Trophoblast cell (in vitro differentiated cells and primary cell): ENCODE results near the gene CLEC1B.
"Not testable (repeated sequence)": the region's sequence is repeated elsewhere in the genome, so short reads cannot be mapped to it uniquely, and the experiment has no call there.

Experiments
- DNase-seq, 2 donors: peaks; one replicate each; pipeline ENCODE4 v3.0.0-alpha.2; 2016
- H2AFZ ChIP-seq: 2 replicates; pipeline ENCODE4 v1.6.1; 2013; ENCODE audit warnings: low read length, moderate library complexity, mild to moderate bottlenecking; ENCODE audit not compliant: insufficient read depth, poor library complexity
- H2AK5ac ChIP-seq: 2 replicates; pipeline ENCODE4 v1.6.1; 2013; ENCODE audit warnings: mild to moderate bottlenecking, low read length
- H2BK120ac ChIP-seq: 2 replicates; pipeline ENCODE4 v1.6.1; 2013; ENCODE audit warnings: low read length, mild to moderate bottlenecking, moderate library complexity; ENCODE audit not compliant: insufficient read depth, poor library complexity
- H2BK12ac ChIP-seq: 2 replicates; pipeline ENCODE4 v1.6.1; 2013; ENCODE audit warnings: mild to moderate bottlenecking, low read length, moderate library complexity
- H2BK5ac ChIP-seq: 2 replicates; pipeline ENCODE4 v1.6.1; 2013; ENCODE audit warnings: low read length, low read depth, moderate library complexity, mild to moderate bottlenecking; ENCODE audit not compliant: poor library complexity
- H3K14ac ChIP-seq: 2 replicates; pipeline ENCODE4 v1.6.1; 2013; ENCODE audit warnings: mild to moderate bottlenecking, low read length
- H3K18ac ChIP-seq: 2 replicates; pipeline ENCODE4 v1.6.1; 2013; ENCODE audit warnings: mild to moderate bottlenecking, low read length
- H3K23ac ChIP-seq: 2 replicates; pipeline ENCODE4 v1.6.1; 2013; ENCODE audit warnings: low read length
- H3K27ac ChIP-seq: 2 replicates; pipeline ENCODE4 v1.5.1; 2013; ENCODE audit warnings: low read depth, mild to moderate bottlenecking, inconsistent platforms, low read length, moderate library complexity
- H3K27me3 ChIP-seq: 2 replicates; pipeline ENCODE4 v1.6.1; 2013; ENCODE audit warnings: inconsistent platforms, mild to moderate bottlenecking, low read length, moderate library complexity; ENCODE audit not compliant: insufficient read depth
- H3K36me3 ChIP-seq, 2 experiments: 1 replicate in 1 of 2; 2 replicates in 1 of 2; pipeline ENCODE4 v1.6.1; 2013; ENCODE audit warnings: low read length in 2 of 2, mild to moderate bottlenecking in 2 of 2, moderate library complexity in 1 of 2; ENCODE audit not compliant: insufficient read depth in 2 of 2, control insufficient read depth in 1 of 2
- H3K4ac ChIP-seq: 2 replicates; pipeline ENCODE4 v1.6.1; 2013; ENCODE audit warnings: low read depth, mild to moderate bottlenecking, low read length, moderate library complexity
- H3K4me1 ChIP-seq, 2 experiments: 1 replicate in 1 of 2; 2 replicates in 1 of 2; pipeline ENCODE4 v1.6.1; 2013; ENCODE audit warnings: low read length in 2 of 2, mild to moderate bottlenecking in 2 of 2, moderate library complexity in 1 of 2; ENCODE audit not compliant: insufficient read depth in 2 of 2, control insufficient read depth in 1 of 2
- H3K4me2 ChIP-seq: 2 replicates; pipeline ENCODE4 v1.6.1; 2013; ENCODE audit warnings: inconsistent platforms, mild to moderate bottlenecking, low read length, moderate library complexity
- H3K4me3 ChIP-seq: 2 replicates; pipeline ENCODE4 v1.5.1; 2013; ENCODE audit warnings: mild to moderate bottlenecking, low read depth, low read length, inconsistent platforms
- H3K79me1 ChIP-seq: one replicate; pipeline ENCODE4 v1.6.1; 2013; ENCODE audit warnings: low read length
- H3K79me2 ChIP-seq: 2 replicates; pipeline ENCODE4 v1.6.1; 2013; ENCODE audit warnings: low read length, mild to moderate bottlenecking; ENCODE audit not compliant: control insufficient read depth, insufficient read depth, poor library complexity
- H3K9ac ChIP-seq: 2 replicates; pipeline ENCODE4 v1.6.1; 2013; ENCODE audit warnings: mild to moderate bottlenecking, low read length
- H3K9me3 ChIP-seq: 2 replicates; pipeline ENCODE4 v1.6.1; 2013; ENCODE audit warnings: low read depth, mild to moderate bottlenecking, control low read depth, inconsistent platforms, low read length; ENCODE audit not compliant: insufficient read depth
- H4K12ac ChIP-seq: 2 replicates; pipeline ENCODE4 v1.6.1; 2013; ENCODE audit warnings: low read depth, mild to moderate bottlenecking, low read length, moderate library complexity
- H4K8ac ChIP-seq: 2 replicates; pipeline ENCODE4 v1.6.1; 2013; ENCODE audit warnings: low read depth, mild to moderate bottlenecking, low read length, moderate library complexity
- H4K91ac ChIP-seq: one replicate; pipeline ENCODE4 v1.6.1; 2013; ENCODE audit warnings: low read depth, mild to moderate bottlenecking, low read length, moderate library complexity
- WGBS: extraction: QIAGEN DNeasy Blood & Tissue Kit; methylation state at CpG from one replicate; pipeline ENCODE4 v1.1.7; 2013; ENCODE audit warnings: missing lambda C conversion rate; ENCODE audit not compliant: insufficient read length, insufficient coverage; ENCODE audit errors: extremely low coverage; 5-methylcytosine and 5-hydroxymethylcytosine counted together

The CLEC1B gene

DNA sequence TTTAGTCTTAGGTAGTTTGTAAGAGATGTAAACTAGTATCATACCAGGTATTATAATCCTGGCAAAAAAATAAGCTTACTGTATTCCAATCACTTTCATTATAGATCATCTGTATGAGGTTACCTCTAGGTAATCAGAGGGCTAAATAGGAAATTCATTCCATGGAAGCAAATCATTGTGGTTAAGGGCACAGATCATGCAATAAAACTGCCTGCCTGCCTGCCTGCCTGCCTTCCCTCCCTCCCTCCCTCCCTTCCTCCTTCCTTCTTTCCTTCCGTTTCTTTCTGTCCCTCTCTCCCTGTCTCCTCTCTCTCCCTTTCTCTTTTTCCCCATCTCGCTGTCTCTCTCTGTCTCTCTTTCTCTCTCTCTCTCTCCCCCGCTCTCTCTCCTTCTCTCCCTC is 28.4 kb upstream of the CLEC1B start:
- WGBS: no CpG with 5 or more reads among the region's 3 CpGs
- H4K91ac ChIP-seq: no peak overlapping the region

DNA sequence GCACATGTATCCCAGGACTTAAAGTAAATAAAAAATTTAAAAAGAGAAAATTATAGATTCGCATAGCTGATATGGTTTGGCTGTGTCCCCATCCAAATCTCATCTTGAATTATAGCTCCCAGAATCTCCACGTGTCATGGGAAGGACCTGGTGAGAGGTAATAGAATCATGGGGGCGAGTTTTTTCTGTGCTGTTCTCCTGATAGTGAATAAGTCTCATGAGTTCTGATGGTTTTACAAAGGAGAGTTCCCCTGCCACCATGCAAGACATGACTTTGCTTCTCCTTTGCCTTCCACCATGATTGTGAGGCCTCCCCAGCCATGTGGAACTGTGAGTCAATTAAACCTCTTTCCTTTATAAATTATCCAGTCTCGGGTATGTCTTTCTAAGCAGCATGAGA is 27.7 kb upstream of the CLEC1B start:
- H2AFZ ChIP-seq, H3K9ac ChIP-seq, H2BK120ac ChIP-seq, H3K27me3 ChIP-seq, H3K79me1 ChIP-seq, H3K4me3 ChIP-seq, H3K79me2 ChIP-seq, H3K36me3 ChIP-seq, H3K23ac ChIP-seq, H2AK5ac ChIP-seq, H3K9me3 ChIP-seq, H3K18ac ChIP-seq, H3K4ac ChIP-seq, H4K12ac ChIP-seq, H4K91ac ChIP-seq, H3K4me2 ChIP-seq, H3K4me1 ChIP-seq, DNase-seq, H2BK12ac ChIP-seq, H2BK5ac ChIP-seq, H3K14ac ChIP-seq, H4K8ac ChIP-seq, H3K27ac ChIP-seq: not testable (repeated sequence)
- WGBS: no CpG with 5 or more reads among the region's 4 CpGs

More for the DNA sequence above, 28.4 kb upstream of the CLEC1B start:
- H3K4me2 ChIP-seq: no peak overlapping the region
- no peaks in the 10 kb centered on the region for H3K4me1 ChIP-seq
- no peaks in the 10 kb centered on the region for H3K79me2 ChIP-seq
- H2BK5ac ChIP-seq: no peak overlapping the region
- H3K4ac ChIP-seq: no peak overlapping the region
- H3K23ac ChIP-seq: no peak overlapping the region
- no peaks in the 10 kb centered on the region for H3K9me3 ChIP-seq
- no peaks in the 10 kb centered on the region for H3K79me1 ChIP-seq
- no peaks in the 10 kb centered on the region for H3K27me3 ChIP-seq
- H4K12ac ChIP-seq: no peak overlapping the region
- H3K9ac ChIP-seq: no peak overlapping the region
- H4K8ac ChIP-seq: no peak overlapping the region
- DNase-seq: no peak
- no peak overlapping the region for H2AFZ ChIP-seq
- H2AK5ac ChIP-seq: no peak overlapping the region
- no peak overlapping the region for H3K4me3 ChIP-seq
- H3K14ac ChIP-seq: no peak overlapping the region
- no peak overlapping the region for H3K27ac ChIP-seq
- no peak overlapping the region for H2BK12ac ChIP-seq
- H3K36me3 ChIP-seq: peaks cover 0 to 2% of the 10 kb centered on the region in 2 experiments
- H3K18ac ChIP-seq: no peak overlapping the region
- no peak overlapping the region for H2BK120ac ChIP-seq

DNA sequence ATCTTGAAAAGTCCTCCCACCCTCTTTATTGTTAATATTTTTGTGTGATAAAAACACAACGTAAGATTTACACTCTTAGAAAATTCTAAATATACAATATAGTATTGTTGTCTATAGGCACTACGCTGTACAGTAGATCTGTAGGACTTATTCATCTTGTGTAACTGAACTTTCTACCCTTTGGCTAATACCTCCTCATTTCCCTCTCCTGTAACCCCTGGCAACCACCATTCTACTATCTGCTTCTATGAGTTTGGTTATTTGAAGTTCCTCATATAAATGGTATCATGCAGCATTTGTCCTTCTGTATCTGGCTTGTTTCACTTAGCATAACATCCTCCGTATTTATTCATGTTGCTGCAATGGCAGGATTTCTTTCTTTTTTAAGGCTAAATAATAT is 26.3 kb upstream of the CLEC1B start:
- Histone ChIP-seq H3K23ac (no peak overlapping the region), H3K4me2 (no peak overlapping the region), H3K27ac (no peak overlapping the region), H2AFZ (no peak overlapping the region), H2BK120ac (no peak overlapping the region), H3K9ac (no peak overlapping the region), H3K9me3 (no peaks in the 10 kb centered on the region), H4K12ac (no peak overlapping the region), H3K27me3 (no peaks in the 10 kb centered on the region), H3K18ac (no peak overlapping the region), H3K4me3 (no peak overlapping the region), H3K14ac (no peak overlapping the region), H2AK5ac (no peak overlapping the region), H2BK5ac (no peak overlapping the region), H4K8ac (no peak overlapping the region), H3K79me1 (no peaks in the 10 kb centered on the region), H4K91ac (no peak overlapping the region), H2BK12ac (no peak overlapping the region), H3K36me3 (no peaks in the 10 kb centered on the region), H3K79me2 (no peaks in the 10 kb centered on the region), H3K4me1 (no peaks in the 10 kb centered on the region), H3K4ac (no peak overlapping the region)
- WGBS: no CpG with 5 or more reads among the region's 3 CpGs
- no peak for DNase-seq

DNA sequence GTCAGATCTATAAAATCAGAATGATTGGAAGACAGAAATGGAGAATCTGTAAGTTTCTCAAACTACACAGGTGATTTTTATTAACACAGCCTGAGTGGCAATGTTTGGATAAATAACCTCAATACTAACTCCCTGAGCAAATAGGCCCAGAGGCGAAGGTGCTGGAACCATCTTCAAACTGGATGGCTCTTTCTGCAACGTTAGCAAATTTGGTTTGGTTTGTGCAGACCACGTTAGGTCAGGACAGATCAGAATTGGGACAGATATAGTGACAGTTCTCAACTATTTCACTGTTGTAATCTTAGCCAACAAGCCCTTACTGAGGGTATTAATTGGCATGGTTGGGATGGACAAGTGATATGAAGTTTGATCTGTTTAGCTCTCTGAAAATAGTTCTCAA is 22.4 kb upstream of the CLEC1B start:
- Histone ChIP-seq H4K8ac (no peak overlapping the region), H3K4ac (no peak overlapping the region), H2BK12ac (no peak overlapping the region), H3K18ac (no peak overlapping the region), H4K12ac (no peak overlapping the region), H2AFZ (no peak overlapping the region), H3K9ac (no peak overlapping the region), H2AK5ac (no peak overlapping the region), H3K4me1 (no peaks in the 10 kb centered on the region), H4K91ac (no peak overlapping the region), H3K36me3 (no peaks in the 10 kb centered on the region), H3K4me2 (no peak overlapping the region), H3K79me2 (no peaks in the 10 kb centered on the region), H2BK5ac (no peak overlapping the region), H3K4me3 (no peak overlapping the region), H3K14ac (no peak overlapping the region), H3K9me3 (no peaks in the 10 kb centered on the region), H2BK120ac (no peak overlapping the region), H3K23ac (no peak overlapping the region), H3K79me1 (no peaks in the 10 kb centered on the region), H3K27me3 (no peaks in the 10 kb centered on the region), H3K27ac (no peak overlapping the region)
- no CpG with 5 or more reads among the region's 3 CpGs for WGBS
- DNase-seq: no peak
